HG03575 (cell line): ENCODE data around the gene SP9.

Experiments
- ATAC-seq: cut with Tn5 transposase; IDR thresholded peaks from one replicate; pipeline ENCODE4 v1.9.1; 2021; ENCODE audit not compliant: unreplicated experiment, insufficient number of reproducible peaks, low FRiP score; ENCODE audit errors: extremely low read depth

Gene SP9

DNA sequence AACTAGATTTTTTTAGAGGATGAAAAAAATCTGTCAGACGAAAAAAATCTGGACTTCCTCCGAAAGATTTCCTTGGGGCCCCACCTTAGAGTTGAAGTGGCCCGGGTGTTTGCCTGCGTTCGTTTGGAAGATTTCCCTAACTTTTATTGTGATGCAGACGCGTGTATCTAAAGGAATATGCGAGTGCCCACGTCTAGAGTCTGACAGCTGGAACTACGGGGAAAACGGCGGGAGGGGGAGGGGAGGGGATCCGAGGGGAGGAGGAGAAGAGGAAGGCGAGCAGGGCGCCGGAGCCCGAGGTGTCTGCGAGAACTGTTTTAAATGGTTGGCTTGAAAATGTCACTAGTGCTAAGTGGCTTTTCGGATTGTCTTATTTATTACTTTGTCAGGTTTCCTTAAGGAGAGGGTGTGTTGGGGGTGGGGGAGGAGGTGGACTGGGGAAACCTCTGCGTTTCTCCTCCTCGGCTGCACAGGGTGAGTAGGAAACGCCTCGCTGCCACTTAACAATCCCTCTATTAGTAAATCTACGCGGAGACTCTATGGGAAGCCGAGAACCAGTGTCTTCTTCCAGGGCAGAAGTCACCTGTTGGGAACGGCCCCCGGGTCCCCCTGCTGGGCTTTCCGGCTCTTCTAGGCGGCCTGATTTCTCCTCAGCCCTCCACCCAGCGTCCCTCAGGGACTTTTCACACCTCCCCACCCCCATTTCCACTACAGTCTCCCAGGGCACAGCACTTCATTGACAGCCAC is 2.4 kb upstream of the SP9 start:
- ATAC-seq, result no peak

DNA sequence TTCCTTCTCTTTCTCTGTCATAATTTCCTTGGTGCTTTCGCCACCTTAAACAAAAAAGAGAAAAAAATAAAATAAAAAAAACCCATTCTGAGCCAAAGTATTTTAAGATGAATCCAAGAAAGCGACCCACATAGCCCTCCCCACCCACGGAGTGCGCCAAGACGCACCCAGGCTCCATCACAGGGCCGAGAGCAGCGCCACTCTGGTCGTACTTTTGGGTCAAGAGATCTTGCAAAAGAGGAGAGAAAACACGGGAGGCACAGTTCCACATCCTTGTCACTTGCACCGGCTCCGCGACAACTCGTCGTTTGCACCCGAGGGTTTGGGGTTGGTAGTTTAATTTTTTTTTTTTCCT is 1.8 kb upstream of the SP9 start:
- ATAC-seq, result no peak

DNA sequence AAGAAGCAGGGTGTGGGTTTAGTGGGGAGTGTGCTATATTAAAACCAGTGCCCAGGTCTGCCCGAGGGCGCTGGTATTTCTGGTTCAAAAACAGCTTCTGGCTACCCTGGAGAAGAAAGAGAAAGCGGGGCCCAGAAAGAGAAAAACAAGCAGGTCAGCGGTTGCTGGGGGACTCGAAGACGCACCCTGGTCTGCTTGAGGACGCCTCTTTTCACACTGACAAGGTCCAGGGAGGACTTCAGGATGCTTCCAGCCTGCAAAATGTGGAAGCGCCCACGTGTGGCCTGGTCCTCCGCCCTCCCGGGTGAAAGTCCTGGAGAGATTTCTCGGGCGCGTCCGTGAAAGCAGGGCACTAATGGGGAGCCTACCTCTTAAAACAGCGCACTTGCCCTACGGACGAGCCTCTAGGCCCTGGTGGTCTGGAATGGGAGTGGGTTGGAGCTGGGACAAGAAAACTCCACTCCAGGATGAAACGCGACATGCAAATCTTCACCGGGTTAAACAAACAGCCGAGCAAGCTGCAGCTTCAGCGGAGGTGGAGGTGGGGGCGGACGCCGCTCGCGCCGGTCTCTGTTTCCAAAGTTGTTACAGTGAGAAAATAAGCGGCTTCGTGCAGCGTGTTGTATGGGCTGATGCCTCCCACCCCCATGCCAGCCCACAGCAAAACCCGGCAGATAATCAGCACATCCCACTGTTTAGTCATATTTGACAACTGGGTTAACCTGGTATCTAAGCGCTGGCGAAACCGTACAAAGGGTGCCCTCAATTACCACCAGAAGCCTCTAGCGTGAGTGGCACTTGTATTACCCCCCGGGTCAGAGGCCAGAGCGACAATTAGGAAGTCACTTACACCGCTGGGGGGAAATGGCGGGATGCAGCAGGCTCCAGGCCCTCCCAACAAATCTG is 1.1 kb upstream of the SP9 start:
- no peak for ATAC-seq

DNA sequence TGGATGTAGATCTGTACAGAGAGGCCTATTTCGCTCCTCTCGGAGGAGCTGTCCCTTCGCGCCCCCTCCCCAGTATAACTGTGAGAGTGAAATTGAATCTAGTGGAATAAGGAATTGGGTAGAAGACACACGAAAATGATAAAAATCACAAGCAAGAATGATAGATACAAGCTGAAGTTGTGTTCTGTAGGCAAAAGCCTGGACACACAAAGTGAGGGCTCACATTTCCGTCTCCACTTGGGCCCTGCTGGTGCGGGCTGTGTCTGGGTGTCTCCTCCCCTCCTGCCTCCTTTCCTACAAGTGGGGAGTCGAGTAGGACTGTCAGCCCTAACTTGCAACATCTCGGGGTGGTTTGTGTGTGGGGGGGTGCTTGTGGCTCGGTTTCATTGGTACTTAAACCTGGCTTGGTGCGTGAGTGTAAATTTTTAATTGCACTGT is 457 bp upstream of the SP9 start:
- no peak for ATAC-seq

DNA sequence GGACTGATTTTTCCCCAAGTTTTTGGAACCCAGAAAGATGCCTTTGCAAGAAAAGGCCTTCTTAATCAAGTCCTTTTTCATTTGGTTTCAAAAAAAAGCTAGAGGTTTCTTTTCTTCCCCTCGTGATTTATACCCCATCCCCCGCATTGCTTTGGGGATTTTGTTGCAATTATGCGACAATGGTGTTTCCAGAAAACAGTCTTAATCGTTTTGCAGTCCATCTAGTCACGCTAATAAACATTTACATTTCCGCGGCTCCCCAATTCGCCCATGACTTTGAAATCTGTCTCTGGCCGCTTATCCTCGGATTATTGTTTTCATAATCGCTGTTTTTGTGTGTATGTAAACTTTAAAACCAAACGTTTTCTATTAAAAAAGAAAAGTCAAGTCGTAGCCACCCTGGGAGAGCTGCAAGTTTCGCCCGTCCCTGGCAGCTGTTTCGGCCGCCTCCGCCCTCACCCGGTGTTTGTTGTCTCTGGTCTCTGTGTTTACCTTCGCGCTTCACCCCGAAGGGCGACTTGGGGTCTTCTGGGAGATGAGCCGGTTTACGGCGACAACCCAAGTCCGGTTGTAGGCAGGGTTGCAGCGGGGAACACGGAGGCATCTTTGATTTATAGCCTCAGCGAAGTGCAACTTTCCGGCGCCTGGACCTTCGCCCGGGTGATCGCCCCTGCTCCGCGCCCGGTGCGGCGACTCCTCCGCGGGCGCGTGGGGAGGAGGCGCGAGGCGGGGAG is 667 bp downstream of the SP9 start:
- no peak for ATAC-seq

DNA sequence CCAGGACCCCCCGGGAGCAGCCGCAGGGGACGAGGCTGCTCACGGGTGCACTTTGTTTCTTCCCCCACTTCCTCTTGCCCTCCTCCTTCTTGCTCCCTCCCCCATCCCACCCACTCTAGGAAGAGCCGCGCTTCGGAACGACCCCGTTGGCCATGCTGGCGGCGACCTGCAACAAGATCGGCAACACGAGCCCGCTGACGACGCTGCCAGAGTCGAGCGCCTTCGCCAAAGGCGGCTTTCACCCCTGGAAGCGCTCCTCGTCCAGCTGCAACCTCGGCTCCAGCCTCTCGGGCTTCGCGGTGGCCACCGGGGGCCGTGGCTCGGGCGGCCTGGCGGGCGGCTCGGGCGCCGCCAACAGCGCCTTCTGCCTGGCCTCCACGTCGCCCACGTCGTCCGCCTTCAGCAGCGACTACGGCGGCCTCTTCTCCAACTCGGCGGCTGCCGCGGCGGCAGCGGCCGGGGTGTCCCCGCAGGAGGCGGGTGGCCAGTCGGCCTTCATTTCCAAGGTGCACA is 1.3 kb downstream of the SP9 start:
- no peak for ATAC-seq

DNA sequence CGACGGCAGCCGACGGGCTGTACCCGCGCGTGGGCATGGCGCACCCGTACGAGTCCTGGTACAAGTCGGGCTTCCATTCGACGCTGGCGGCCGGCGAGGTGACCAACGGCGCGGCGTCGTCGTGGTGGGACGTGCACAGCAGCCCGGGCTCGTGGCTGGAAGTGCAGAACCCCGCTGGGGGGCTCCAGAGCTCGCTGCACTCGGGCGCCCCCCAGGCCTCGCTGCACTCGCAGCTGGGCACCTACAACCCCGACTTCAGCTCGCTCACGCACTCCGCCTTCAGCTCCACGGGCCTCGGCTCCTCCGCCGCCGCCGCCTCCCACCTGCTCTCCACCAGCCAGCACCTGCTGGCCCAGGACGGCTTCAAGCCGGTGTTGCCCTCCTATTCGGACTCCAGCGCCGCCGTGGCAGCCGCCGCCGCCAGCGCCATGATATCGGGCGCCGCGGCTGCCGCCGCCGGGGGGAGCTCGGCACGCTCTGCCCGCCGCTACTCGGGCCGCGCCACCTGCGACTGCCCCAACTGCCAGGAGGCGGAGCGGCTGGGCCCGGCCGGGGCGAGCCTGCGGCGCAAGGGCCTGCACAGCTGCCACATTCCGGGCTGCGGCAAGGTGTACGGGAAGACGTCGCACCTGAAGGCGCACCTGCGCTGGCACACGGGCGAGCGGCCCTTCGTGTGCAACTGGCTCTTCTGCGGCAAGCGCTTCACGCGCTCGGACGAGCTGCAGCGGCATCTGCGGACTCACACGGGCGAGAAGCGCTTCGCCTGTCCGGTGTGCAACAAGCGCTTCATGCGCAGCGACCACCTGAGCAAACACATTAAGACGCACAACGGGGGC is 2.0 kb downstream of the SP9 start:
- no peak for ATAC-seq

DNA sequence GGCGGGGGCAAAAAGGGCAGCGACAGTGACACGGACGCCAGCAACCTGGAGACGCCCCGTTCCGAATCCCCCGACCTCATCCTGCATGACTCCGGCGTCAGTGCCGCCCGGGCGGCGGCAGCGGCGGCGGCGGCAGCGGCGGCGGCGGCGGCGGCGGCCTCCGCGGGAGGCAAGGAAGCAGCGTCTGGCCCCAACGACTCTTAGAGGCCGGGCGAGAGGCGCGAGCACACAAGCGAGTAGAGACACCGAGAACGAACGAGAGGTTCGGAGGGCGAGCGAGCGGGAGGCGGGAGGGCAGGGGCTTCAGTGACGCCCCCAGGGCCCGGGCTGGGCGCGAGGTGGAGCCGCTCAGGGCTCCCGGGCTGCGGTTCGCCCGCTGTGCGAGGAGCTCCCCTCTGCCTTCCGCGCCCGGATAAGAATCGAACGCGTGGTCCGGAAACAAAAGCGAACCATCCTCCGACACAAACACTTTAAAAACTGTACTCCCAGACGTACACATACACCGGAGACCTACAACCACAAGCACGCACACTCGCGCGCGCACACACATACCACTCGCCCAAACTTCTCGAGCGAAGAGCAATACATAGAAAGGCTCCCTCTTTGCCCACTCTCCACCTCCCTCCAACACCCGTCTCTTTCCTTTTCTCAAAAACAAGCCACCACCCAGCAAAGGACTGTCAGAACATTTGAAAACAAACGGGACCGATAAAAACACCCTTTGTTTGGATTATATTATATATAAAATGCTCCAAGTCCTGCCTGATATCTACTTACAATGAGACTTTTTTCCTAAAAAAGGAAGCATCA is 2.8 kb downstream of the SP9 start:
- no peak for ATAC-seq

DNA sequence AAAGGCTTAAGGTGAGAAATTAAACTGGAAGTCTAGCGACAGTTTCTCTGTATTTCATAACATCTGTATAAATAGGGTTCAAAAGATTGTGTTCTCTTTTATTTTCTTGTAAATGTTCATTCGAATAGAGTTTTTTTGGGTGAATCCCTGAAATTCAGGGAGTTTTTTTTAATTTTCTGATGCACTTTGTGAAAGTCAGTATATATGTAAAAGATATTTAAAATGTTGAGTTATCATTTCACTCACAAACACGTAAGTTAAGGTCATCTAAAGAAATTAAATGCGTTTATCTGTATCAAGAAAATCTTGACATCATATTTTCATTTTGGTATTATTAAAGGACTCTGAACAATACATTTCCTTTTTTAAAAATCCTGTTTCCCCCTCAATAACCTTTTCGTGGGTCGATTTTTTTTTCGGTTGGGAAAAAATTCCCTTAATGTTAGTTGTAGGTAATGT is 3.4 kb downstream of the SP9 start:
- ATAC-seq, result no peak

DNA sequence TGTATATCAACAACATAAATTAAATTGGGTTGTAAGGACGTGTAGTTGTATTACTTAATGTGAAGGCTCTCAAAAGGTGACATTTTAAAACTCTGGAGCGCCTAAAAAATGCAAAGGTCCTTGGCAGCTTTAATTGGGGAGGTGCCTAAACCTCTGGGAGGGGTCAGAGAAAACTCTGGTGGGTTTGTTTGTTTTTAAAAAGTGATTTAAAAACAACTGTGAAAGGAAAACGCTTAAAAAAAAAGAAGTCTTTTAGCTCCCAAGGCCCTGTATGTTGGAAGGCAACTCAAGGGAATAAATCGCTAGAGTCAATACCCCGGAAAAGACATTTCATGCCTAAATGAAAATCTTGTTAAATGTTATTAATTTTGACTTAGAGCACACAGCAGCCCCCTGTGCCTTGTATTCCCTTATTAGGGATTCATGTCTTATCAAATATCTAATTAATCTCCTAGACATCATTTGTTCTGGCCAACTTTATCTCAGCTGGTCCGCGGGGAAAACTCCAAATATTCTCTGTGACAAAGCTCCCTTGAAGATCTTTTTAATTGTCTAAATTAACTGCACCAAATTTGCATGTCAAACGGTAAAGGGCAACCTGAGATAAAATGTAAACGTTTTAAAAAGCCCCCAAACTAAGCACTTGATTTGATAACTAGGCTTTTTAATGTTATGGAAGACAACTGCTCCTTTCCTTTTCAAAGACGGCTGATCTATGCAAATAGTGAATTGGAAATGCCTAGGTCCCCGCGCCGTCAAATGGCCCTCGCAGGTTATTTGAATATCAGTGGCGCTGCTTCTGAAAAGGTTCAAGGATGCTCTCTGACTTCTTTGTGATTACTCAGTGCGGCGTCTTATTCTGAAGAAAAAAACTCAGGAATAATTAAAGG is 4.2 kb downstream of the SP9 start:
- ATAC-seq, result no peak

DNA sequence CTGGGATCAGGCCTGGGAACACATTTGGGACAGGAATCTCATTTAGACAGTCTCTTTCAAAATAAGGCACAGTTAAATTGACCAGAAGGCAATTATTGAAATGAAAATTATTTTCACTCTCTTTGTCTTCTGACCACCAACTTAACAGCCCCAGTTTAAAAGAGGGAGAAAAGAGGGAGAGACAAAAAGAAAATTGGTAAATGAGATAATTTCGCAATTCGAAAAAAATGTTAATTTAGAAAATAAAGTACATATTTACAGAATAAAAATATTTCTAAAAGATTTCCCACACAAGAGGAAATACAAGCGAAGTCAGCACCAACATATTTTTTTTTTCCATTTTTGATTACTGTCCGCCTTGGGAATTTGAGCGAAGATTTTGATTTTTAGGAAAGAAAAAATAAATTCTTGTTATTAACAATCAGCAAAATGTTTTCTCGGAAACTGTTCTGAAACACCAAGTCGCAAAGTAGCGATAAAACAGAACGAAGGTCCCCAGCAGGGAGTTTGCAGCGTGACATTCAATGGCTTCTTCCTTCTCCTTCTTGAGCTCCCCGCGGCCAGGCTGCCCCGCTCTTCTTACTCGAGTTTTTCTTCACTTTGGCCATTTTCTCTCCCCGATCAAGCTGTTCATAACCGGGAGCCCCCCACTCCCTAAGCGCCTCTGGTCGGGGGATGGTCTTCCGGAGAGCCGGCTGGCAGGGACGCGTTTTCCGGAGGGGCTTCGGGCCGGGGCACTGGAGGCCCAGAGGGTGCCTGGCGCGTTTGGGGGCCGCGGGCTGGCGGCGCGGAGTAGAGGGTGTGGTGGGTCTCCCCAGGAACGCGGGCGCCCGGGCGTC is 5.0 kb downstream of the SP9 start:
- no peak for ATAC-seq

DNA sequence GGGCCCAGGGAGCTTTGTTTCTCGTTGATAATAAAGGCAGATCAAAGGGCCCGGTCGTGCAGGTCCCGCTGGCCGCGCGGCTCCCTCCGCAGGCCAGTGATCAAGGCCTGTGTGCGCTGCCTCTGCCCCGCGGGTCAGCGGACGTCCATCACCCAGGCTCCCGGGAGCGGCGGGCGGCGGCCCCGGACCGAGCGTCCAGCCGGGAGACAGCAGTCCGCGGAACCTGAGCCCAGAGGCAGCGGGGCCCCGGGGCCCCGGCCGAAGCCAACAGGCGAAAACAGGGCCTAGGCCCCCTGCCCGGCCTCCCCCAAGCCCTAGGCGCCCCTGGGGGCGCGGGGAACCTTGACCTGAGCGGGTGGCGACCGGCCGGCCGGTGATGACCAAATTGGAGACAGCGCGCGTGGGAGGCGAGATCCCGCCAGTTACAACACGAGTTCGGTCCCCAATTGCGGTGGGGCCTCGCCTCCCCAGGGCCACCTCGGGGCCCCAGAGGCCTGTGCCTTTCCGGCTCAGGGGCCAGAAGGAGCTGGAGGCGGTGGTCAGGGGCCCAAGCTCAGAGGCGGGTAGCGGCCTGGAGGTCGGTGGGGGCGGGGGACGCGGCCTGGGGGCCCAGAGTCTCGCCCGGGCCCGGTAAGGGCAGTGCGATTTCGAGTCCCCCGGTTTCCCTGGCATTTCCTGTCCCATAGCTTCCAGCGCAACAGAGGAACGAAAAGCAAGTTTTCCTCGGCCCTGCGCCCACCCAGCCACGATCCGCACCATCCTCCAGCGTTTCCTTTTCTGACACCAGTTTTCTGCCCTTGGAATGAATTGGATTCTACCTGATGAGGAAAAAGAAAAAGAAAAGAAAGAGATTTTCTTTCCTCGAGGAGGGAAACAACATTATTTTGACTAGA is 5.9 kb downstream of the SP9 start:
- ATAC-seq, result no peak

DNA sequence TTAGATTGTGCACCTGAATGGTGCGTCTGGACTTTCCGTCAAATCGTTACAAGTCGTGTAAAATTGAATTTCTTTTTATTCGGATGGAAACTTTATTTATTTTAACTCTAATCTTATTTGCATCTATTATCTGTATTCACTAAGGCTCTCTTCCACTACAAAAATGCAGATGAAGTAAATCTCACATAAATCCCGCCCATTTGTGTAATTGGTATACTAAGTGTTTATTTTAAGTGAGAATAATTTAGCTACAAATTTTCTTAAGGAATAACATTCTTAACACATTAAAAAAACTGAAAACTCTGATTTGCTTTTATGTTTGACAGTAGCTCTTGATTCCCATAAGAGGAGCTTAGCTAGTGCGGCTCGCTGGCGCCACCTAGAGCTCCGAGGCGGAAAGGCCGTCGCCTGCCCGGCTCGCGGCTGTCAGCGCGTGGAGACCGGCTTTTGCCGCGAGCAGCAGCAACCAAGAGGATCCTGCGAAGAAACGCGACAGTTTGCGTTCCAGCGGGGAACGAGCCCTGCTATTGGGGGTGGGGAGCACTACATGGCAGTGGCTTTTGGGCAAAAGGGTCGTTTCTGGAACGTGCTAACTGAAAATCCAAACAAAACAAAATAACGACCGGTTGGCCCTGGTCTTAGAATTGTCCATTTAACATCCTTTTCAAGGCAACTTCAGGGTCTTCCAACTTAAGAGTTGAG is 6.7 kb downstream of the SP9 start:
- ATAC-seq, result no peak

DNA sequence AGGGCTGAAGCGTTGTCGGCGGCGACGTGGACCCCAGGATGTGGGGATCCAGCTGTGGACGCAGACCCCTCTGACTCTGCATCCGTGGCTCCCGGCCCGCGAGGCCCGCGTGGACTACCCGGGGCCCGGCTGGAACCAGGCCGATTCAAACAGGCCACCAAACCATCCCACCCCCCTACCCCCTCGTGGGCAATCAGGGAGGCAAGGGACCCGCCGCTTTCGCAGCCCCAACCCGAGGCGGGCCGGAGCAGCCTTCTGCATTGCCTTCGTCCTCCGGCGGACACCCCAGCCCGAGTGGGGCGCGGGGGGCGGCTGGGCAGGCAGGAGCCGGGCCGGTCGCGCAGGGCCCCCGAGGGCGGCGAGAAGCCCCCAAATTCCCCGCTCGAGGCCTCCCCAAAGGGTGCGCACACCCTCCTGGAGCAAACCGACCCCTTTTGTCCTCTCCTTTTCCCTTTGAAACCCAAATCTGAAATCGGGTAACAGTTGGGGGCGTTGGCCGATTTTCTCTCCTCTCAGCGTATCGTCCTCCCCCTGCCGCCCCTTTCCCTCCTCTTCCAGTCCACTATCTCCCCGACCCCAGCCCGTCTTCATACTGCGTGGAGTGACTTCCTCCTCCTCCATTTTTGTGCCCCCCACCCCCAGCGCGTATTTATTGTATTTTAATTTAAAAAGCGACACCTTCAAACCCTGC is 7.4 kb downstream of the SP9 start:
- ATAC-seq, result no peak
